Right renal pelvis (tissue), 4 donors: Measurements from ENCODE around the gene RAPH1. TPM values are rescaled to one million over a fixed set of nuclear protein-coding genes. Genes with fewer than 3 reads are reported as not detected.
"Not testable (repeated sequence)": the region's sequence is repeated elsewhere in the genome, so short reads cannot be mapped to it uniquely, and the experiment has no call there.

Experiments used
- DNase-seq, 4 donors: peaks; one replicate each; pipeline ENCODE4 v3.0.0-alpha.2; 2013; ENCODE audit warnings: low read depth in 4 of 4, low spot score in 3 of 4, missing footprints in 1 of 4
- polyA plus RNA-seq, 4 donors: library from polyadenylated mRNA; unstranded; fragments of 120-200 nt; gene quantifications; one replicate each; pipeline ENCODE4 v1.2.1, GENCODE V29; 2013; ENCODE audit not compliant: insufficient read length in 4 of 4

The RAPH1 gene
- polyA plus RNA-seq, 4 donors, result 14.4 to 22.0 (median 15.8) TPM

DNA sequence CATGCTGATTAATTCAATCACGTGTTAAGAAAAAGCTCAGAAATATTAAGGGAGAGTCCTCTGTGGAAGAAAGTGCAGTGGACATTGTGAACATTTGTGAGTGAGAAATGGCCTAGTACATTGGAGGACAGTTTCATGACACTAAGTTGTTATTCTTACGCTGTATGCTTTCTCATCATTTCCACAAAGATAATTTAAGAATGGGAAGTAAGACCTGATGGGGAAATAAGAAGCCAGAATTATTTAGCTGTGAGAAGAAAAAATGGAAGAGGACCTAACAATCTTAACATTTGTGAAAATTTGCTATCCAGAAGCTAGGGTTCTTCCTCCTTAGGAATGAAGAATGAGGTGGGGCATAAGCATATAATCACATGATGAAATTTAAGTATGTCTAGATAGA is 15.2 kb upstream of the RAPH1 start:
- no peak for DNase-seq

GRCh38 chr2:203549406-203549805 is 14.3 kb upstream of the RAPH1 start:
- DNase-seq, result no peak

- no peak for DNase-seq
Measured at GRCh38 chr2:203548887-203549286, 13.8 kb upstream of the RAPH1 start.

DNA sequence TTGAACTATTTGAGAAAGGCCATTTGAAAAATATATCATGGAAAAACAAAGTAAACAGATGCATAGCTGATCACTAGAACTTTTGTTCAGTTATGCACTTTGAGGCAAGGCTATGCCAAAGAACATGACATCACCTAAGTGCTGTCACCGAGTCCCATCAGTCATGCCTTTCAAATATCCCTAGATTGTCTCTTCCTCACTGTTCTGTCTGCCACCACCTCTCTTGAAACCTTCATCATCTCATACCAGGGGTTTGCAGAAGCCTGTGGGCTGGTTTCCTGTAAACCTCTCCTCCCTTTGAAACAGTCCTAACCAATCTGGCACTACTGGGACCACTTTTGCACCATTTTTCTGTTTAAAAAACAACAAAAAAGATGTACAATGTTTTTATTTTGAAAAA is 12.3 kb upstream of the RAPH1 start:
- DNase-seq, result no peak

- DNase-seq, result no peak
Measured at GRCh38 chr2:203544402-203544801, 9.3 kb upstream of the RAPH1 start.

GRCh38 chr2:203543898-203544328 is 8.8 kb upstream of the RAPH1 start:
- DNase-seq, result no peak

DNA sequence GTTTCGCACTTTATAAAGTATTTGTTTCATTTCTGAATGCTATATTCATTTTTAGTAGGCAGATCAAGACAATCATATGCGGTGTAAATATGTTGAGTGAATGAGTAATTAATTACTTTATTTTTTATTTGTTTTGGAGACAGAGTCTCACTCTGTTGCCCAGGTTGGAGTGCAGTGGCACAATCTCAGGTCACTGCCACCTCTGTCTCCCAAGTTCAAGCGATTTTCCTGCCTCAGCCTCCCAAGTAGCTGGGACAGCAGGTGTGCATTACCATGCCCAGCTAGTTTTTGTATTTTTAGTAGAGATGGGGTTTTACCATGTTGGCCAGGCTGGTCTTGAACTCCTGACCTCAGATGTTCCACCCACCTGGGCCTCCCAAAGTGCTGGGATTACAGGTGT is 5.5 kb upstream of the RAPH1 start:
- DNase-seq, result not testable (repeated sequence)

DNA sequence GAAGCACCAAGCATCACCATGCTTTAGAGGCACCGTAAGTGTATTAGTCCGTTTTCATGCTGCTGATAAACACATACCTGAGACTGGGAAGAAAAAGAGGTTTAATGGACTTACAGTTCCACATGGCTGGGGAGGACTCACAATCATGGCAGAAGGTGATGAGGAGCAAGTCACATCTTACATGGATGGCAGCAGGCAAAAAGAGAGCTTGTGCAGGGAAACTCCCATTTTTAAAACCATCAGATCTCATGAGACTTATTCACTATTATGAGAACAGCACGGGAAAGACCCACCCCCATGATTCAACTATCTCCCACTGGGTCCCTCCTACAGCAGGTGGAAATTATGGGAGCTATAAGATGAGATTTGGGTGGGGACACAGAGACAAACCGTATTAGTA is 3.1 kb upstream of the RAPH1 start:
- not testable (repeated sequence) for DNase-seq

DNA sequence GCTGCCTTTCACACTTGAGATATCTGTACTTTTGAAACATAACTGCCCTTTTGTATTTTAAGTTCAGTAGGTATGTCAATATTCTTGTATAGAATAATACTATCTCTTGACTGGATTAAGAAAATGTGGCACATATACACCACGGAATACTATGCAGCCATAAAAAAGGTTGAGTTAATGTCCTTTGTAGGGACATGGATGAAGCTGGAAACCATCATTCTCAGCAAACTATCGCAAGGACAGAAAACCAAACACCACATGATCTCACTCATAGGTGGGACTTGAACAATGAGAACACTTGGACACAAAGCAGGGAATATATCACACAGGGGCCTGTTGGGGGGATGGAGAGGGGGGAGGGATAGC is 1.5 kb upstream of the RAPH1 start:
- DNase-seq, result not testable (repeated sequence)

DNA sequence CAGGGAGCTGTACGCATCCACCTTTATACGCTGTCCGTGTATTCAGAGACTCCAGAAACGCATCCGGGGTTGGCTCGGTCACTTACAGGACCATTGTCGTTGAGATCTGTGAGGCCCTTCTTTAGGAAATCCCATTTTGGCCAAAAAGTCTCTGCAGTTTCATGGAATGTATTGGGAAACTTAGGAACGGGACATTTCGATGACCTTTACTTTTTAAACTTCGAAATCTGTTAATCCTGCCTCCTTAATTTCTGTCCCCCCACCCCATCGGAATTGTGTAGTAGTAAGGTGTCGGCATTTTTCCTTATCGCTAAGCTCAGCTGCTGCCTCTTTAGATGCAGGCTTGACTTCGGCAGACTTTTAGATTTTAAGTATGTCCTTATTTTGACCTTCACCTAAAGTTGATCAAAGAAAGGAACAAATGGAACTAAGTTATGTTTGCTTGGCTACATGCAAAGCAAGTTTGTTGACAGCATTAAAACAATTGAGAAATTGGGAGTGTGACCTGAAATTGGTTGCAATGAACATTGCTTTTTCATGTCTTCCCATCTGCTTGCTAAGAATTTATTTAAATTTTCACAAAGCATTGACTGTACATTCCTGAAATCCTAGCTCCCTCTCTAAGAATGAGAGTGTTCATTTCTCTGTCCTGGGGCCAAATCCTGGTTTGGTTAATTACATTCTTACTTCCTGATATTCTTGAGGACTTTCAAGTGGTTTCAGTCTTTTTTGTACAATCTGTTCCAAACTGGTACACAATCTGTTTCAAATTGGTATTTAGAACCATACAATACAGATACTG is 884 bp upstream of the RAPH1 start:
- DNase-seq, result peak in 2 of 4 donors; percentile 5 to 21

GRCh38 chr2:203534621-203535077 is 452 bp downstream of the RAPH1 start:
- peak in 3 of 4 donors; percentile 5 to 48 (median 10) for DNase-seq

- DNase-seq, result peak in 3 of 4 donors; percentile 10 to 32 (median 15)
Measured at GRCh38 chr2:203533676-203534591, 1.2 kb downstream of the RAPH1 start.

- peak in 1 of 4 donors; percentile 19 for DNase-seq
Measured at GRCh38 chr2:203532957-203533658, 2.0 kb downstream of the RAPH1 start.

DNA sequence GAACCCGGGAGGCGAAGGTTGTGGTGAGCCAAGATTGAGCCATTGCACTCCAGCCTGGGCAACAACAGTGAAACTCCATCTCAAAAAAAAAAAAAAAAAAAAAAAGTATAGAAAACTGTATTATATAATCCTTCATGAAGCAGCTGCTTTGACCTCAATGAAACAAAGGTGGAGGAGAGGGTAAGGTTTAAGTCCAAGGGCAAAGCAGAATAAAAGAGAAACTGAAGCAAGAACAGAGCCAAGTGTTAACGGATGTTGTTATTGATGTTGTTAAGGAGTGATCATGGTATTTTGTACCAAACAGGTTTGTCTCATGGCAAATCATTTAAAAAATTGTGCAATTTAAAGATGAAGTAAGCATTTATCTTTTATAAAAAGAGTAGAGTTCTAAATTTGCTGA is 7.4 kb downstream of the RAPH1 start:
- DNase-seq, result no peak

GRCh38 chr2:203513268-203513667 is 21.8 kb downstream of the RAPH1 start:
- DNase-seq, result not testable (repeated sequence)

GRCh38 chr2:203510941-203511305 is 24.2 kb downstream of the RAPH1 start:
- no peak for DNase-seq

DNA sequence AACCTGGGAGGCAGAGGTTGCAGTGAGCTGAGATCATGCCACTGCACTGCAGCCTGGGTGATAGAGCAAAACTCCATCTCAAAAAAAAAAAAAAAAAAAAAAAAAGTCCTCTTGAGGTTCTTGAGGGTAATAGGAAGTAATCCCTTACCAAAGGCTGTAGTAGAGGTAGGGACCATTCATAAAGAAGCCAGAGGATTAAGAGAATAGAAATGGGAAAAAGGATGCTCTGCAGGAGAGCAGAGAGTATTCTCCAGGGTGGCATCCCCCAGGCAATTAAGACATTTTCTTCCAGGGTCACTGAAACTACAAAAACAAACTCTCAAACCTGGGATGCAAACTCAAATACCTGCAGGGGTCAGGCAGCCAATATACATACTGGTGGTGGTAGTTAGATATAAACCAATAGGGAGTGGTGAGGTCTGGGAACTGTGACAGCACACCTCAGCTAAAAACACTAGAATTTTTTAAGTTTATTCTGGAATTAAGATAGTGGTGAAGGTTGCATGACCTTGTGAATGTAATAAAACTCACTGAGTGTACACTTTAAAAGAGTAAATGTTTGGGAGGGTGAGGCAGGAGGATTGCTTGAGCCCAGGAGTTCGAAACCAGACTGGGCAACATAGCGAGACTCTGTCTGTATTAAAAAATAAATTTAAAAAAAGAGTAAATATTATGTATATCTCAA is 24.7 kb downstream of the RAPH1 start:
- no peak for DNase-seq

- not testable (repeated sequence) for DNase-seq
Measured at GRCh38 chr2:203503460-203503859, 31.6 kb downstream of the RAPH1 start.

DNA sequence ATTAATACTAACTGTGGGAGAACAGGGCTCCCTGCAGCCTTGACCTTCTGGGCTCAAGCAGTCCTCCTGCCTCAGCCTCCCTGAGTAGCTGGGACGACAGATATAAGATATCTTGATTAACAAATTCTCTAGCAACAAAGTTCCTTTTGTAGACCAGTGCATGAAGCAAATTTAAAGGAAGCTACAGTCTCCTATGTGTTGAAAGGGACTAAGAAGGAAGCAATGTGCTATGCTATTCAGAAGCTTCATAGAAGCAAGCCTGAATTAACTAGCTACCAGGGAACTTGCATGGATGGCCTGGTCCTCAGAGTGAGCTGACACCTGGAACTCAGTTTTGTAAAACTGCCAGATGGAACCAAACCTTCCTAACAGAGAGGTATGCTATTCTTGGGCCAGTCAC is 33.2 kb downstream of the RAPH1 start:
- no peak for DNase-seq

DNA sequence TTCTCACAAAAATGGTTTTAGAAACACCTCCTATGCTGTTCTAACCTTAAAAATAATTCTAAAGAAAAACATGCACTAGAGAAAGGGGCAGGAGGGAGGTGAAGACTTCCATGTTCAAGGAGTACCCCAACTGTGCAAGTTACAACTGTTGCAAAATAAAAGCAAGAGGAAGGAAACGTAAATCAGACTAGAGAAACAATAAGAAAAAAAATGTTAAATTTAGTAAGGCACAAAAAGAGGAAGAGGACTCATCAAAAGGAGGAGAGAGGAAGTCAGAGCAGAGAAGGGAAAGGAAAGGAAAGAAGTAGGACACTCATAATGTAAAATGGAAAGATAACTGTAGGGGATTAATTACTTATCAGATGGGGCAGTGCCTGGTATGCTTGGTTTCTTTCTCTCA is 34.1 kb downstream of the RAPH1 start:
- no peak for DNase-seq
